Cardiac fibroblast (primary cell): Measurements from ENCODE around the gene IDE.
"Not testable (repeated sequence)": the region's sequence is repeated elsewhere in the genome, so short reads cannot be mapped to it uniquely, and the experiment has no call there.

Experiments
- DNase-seq, 2 donors: peaks; one replicate each; pipeline versions ENCODE4 v3.0.0 to v3.0.0-alpha.2; 2010; ENCODE audit warnings: low read depth in 2 of 2
- H3K4me3 ChIP-seq, 2 donors: replicated peaks in 1 of 2; 1 replicate in 1 of 2; 2 replicates in 1 of 2; pipeline ENCODE4 v1.5.1; 2011; ENCODE audit warnings: low read depth in 2 of 2, low read length in 2 of 2, mild to moderate bottlenecking in 2 of 2, moderate library complexity in 1 of 2
- CTCF ChIP-seq: IDR thresholded peaks from one replicate; pipeline ENCODE4 v1.5.1; 2011; ENCODE audit warnings: low read depth, mild to moderate bottlenecking, low read length, inconsistent platforms

IDE gene

GRCh38 chr10:92451431-92451830 is 122.5 kb downstream of the IDE start:
- H3K4me3 ChIP-seq: no peak overlapping the region
- DNase-seq: no peak
- TF ChIP-seq CTCF: no peak

- H3K4me3 ChIP-seq: no peak overlapping the region
- no peak for DNase-seq
- no peak for TF ChIP-seq CTCF
Observed at GRCh38 chr10:92450896-92451295, 123.0 kb downstream of the IDE start.

GRCh38 chr10:92440578-92440977 is 133.3 kb downstream of the IDE start:
- H3K4me3 ChIP-seq: no peak overlapping the region
- DNase-seq: no peak
- TF ChIP-seq CTCF: no peak

- TF ChIP-seq CTCF: no peak
- no peak overlapping the region for H3K4me3 ChIP-seq
- DNase-seq: no peak
Observed at GRCh38 chr10:92438220-92438619, 135.7 kb downstream of the IDE start.

GRCh38 chr10:92436611-92437010 is 137.3 kb downstream of the IDE start:
- H3K4me3 ChIP-seq: no peak overlapping the region
- no peak for TF ChIP-seq CTCF
- no peak for DNase-seq

GRCh38 chr10:92436065-92436464 is 137.8 kb downstream of the IDE start:
- H3K4me3 ChIP-seq, DNase-seq: not testable (repeated sequence)

- DNase-seq: no peak
- no peak for TF ChIP-seq CTCF
- no peak overlapping the region for H3K4me3 ChIP-seq
Observed at GRCh38 chr10:92434385-92434784, 139.5 kb downstream of the IDE start.
